ENCODE measurements around the gene HMGXB4. TPM values are rescaled to one million over a fixed set of nuclear protein-coding genes. Genes with fewer than 3 reads are reported as not detected.

Gene HMGXB4
- total and polyA plus RNA-seq, 2 of the 13 experiments (the other 11 are each of a cell fraction or from before 2014, with no cell fraction given): 13.9 to 16.3 TPM

DNA sequence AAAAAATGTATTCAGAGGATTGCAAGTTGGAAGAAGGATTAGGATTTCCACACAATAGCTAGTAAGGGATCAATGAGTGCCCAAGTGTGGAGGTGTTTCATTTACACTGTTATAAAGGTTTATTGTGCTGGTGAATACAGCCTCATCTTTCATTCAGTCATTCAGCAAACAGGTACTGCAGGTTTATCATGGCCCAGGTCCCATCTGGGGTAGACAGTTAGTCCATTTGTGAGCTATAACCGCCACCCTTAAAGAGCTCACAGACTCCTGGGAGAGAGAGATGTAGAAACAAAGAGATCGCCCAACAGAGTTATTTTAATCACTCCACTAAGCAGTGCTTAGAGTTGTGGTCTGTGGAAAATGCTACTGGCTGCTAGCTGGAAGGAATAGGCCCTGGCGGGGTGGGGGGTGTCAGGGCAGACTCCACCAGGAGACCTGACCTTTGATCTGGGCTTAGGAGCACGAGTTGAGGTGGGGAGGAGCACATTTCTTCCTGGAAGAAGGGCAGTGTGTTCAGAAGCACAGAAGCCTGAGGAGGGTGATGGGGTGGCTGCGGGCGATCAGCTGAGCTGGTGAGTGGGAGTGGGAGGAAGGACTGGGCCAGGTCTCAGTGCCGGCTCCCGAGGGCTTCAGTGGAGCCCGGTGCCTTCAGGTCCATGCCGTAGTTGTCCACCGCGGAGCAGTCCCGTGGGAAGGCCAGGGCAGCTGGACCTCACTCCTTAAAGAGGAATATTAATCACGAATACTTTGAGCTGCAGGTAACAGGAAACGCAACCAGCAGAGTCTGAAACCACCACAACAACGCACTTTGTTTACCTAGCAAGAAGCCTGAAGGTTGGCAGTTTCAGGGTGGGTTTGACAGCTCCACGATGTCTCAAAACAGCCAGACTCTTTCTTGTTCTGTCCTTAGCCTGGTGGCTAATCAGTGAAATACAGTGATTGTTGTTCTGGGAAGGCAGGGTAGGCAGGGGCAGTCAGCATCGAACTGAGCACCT, 53.6 kb downstream of the HMGXB4 start (continued):
- TF ChIP-seq, protein P1, sequence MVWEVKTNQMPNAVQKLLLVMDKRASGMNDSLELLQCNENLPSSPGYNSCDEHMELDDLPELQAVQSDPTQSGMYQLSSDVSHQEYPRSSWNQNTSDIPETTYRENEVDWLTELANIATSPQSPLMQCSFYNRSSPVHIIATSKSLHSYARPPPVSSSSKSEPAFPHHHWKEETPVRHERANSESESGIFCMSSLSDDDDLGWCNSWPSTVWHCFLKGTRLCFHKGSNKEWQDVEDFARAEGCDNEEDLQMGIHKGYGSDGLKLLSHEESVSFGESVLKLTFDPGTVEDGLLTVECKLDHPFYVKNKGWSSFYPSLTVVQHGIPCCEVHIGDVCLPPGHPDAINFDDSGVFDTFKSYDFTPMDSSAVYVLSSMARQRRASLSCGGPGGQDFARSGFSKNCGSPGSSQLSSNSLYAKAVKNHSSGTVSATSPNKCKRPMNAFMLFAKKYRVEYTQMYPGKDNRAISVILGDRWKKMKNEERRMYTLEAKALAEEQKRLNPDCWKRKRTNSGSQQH (CRISPR knock-in tag; IDR thresholded peaks at IDR 0.05; ENCODE audit: low read depth): no peak
- TF ChIP-seq, protein P2, sequence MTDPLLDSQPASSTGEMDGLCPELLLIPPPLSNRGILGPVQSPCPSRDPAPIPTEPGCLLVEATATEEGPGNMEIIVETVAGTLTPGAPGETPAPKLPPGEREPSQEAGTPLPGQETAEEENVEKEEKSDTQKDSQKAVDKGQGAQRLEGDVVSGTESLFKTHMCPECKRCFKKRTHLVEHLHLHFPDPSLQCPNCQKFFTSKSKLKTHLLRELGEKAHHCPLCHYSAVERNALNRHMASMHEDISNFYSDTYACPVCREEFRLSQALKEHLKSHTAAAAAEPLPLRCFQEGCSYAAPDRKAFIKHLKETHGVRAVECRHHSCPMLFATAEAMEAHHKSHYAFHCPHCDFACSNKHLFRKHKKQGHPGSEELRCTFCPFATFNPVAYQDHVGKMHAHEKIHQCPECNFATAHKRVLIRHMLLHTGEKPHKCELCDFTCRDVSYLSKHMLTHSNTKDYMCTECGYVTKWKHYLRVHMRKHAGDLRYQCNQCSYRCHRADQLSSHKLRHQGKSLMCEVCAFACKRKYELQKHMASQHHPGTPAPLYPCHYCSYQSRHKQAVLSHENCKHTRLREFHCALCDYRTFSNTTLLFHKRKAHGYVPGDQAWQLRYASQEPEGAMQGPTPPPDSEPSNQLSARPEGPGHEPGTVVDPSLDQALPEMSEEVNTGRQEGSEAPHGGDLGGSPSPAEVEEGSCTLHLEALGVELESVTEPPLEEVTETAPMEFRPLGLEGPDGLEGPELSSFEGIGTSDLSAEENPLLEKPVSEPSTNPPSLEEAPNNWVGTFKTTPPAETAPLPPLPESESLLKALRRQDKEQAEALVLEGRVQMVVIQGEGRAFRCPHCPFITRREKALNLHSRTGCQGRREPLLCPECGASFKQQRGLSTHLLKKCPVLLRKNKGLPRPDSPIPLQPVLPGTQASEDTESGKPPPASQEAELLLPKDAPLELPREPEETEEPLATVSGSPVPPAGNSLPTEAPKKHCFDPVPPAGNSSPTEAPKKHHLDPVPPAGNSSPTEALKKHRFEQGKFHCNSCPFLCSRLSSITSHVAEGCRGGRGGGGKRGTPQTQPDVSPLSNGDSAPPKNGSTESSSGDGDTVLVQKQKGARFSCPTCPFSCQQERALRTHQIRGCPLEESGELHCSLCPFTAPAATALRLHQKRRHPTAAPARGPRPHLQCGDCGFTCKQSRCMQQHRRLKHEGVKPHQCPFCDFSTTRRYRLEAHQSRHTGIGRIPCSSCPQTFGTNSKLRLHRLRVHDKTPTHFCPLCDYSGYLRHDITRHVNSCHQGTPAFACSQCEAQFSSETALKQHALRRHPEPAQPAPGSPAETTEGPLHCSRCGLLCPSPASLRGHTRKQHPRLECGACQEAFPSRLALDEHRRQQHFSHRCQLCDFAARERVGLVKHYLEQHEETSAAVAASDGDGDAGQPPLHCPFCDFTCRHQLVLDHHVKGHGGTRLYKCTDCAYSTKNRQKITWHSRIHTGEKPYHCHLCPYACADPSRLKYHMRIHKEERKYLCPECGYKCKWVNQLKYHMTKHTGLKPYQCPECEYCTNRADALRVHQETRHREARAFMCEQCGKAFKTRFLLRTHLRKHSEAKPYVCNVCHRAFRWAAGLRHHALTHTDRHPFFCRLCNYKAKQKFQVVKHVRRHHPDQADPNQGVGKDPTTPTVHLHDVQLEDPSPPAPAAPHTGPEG (CRISPR knock-in tag; IDR thresholded peaks at IDR 0.05): no peak
- TF ChIP-seq, protein P3, sequence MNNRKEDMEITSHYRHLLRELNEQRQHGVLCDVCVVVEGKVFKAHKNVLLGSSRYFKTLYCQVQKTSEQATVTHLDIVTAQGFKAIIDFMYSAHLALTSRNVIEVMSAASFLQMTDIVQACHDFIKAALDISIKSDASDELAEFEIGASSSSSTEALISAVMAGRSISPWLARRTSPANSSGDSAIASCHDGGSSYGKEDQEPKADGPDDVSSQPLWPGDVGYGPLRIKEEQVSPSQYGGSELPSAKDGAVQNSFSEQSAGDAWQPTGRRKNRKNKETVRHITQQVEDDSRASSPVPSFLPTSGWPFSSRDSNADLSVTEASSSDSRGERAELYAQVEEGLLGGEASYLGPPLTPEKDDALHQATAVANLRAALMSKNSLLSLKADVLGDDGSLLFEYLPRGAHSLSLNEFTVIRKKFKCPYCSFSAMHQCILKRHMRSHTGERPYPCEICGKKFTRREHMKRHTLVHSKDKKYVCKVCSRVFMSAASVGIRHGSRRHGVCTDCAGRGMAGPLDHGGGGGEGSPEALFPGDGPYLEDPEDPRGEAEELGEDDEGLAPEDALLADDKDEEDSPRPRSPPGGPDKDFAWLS (CRISPR knock-in tag; IDR thresholded peaks at IDR 0.05; ENCODE audit: borderline replicate concordance): no peak
- TF ChIP-seq, protein P4, sequence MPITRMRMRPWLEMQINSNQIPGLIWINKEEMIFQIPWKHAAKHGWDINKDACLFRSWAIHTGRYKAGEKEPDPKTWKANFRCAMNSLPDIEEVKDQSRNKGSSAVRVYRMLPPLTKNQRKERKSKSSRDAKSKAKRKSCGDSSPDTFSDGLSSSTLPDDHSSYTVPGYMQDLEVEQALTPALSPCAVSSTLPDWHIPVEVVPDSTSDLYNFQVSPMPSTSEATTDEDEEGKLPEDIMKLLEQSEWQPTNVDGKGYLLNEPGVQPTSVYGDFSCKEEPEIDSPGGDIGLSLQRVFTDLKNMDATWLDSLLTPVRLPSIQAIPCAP (CRISPR knock-in tag; IDR thresholded peaks at IDR 0.05; ENCODE audit: low read depth): no peak
- TF ChIP-seq ZNF263 (CRISPR knock-in tag; IDR thresholded peaks at IDR 0.05) (peak; percentile 97), CEBPB (IDR thresholded peaks at IDR 0.05; ENCODE audit: borderline replicate concordance, low read depth, low read length) (no peak), AGO2 (optimal IDR thresholded peaks at IDR 0.05; ENCODE audit: low read depth, low read length) (no peak), POLR2A (IDR thresholded peaks at IDR 0.05; ENCODE audit: insufficient read depth in 1 of 2, low read depth in 2 of 2, low read length in 2 of 2) (peak; percentile 54 to 62), BHLHE40 (IDR thresholded peaks at IDR 0.05; ENCODE audit: low read length) (no peak), RARA (CRISPR knock-in tag; IDR thresholded peaks at IDR 0.05) (peak; percentile 47; the same call in 1 of the 2 replicates), TBL1XR1 (IDR thresholded peaks at IDR 0.05; ENCODE audit: borderline replicate concordance, low read length, partially characterized antibody) (no peak), TSC22D2 (CRISPR knock-in tag; IDR thresholded peaks at IDR 0.05; ENCODE audit: borderline replicate concordance) (no peak), MATR3 (CRISPR knock-in tag; IDR thresholded peaks at IDR 0.05) (no peak), GABPB1 (CRISPR knock-in tag; IDR thresholded peaks at IDR 0.05) (peak; percentile 36; the same call in 1 of the 2 replicates), SRSF4 (IDR thresholded peaks at IDR 0.05; ENCODE audit: low read depth, low read length, poor library complexity, severe bottlenecking) (no peak), KDM6A (CRISPR knock-in tag; IDR thresholded peaks at IDR 0.05; ENCODE audit: low read depth) (peak; percentile 32; the same call in 1 of the 2 replicates)
- TF ChIP-seq, protein P5, sequence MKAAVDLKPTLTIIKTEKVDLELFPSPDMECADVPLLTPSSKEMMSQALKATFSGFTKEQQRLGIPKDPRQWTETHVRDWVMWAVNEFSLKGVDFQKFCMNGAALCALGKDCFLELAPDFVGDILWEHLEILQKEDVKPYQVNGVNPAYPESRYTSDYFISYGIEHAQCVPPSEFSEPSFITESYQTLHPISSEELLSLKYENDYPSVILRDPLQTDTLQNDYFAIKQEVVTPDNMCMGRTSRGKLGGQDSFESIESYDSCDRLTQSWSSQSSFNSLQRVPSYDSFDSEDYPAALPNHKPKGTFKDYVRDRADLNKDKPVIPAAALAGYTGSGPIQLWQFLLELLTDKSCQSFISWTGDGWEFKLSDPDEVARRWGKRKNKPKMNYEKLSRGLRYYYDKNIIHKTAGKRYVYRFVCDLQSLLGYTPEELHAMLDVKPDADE (CRISPR knock-in tag; IDR thresholded peaks at IDR 0.05): no peak

All from HepG2 (cell line).